Right lobe of liver (tissue), 6 donors: ENCODE data around the gene STPG2. TPM values are rescaled to one million over a fixed set of nuclear protein-coding genes. Genes with fewer than 3 reads are reported as not detected.

ENCODE experiments used
- ATAC-seq, 4 donors: fragments of 200-7000 bp; cut with Tn5 transposase; one replicate each; pipeline ENCODE4 v1.9.1; 2020; ENCODE audit warnings: mild to moderate bottlenecking in 4 of 4, moderate library complexity in 4 of 4
- DNase-seq, 3 donors: peaks; one replicate each; pipeline ENCODE4 v3.0.0-alpha.2; 2020
- H3K27ac ChIP-seq, 3 donors: fragments of 200-600 bp; one replicate each; pipeline ENCODE4 v1.8.0; 2022
- H3K27me3 ChIP-seq, 2 donors: fragments of 200-600 bp; one replicate each; pipeline ENCODE4 v1.8.0; 2022
- H3K36me3 ChIP-seq, 4 donors: fragments of 200-600 bp; sonication (generic) in 1 of 4; one replicate each; pipeline versions ENCODE4 v1.5.1 to v1.8.0; 2017 to 2022; ENCODE audit warnings: control low read depth in 1 of 4
- H3K4me1 ChIP-seq, 4 donors: fragments of 200-600 bp; sonication (generic) in 1 of 4; one replicate each; pipeline versions ENCODE4 v1.5.1 to v1.8.0; 2017 to 2022; ENCODE audit warnings: control low read depth in 1 of 4
- H3K4me3 ChIP-seq, 3 donors: fragments of 200-600 bp; one replicate each; pipeline ENCODE4 v1.8.0; 2022
- H3K9me3 ChIP-seq, 4 donors: fragments of 200-600 bp; sonication (generic) in 1 of 4; one replicate each; pipeline versions ENCODE4 v1.5.1 to v1.8.0; 2017 to 2022; ENCODE audit warnings: control low read depth in 1 of 4
- CTCF ChIP-seq, 4 donors: fragments of 200-600 bp in 3 of 4; fragments of 450-650 bp in 1 of 4; IDR thresholded peaks; one replicate each; pipeline versions ENCODE4 v1.5.1 to v1.8.0; 2016 to 2022; ENCODE audit warnings: antibody characterized with exemption in 4 of 4, mild to moderate bottlenecking in 2 of 4
- POLR2A ChIP-seq: fragments of 450-650 bp; IDR thresholded peaks from one replicate; pipeline ENCODE4 v1.6.1; 2017; ENCODE audit warnings: antibody characterized with exemption, mild to moderate bottlenecking
- WGBS: methylation state at CpG from one replicate; pipeline ENCODE4 v1.1.6; 2018; ENCODE audit warnings: low coverage, low lambda C conversion rate; ENCODE audit not compliant: insufficient coverage; ENCODE audit errors: missing lambda C conversion rate; 5-methylcytosine and 5-hydroxymethylcytosine counted together
- intact Hi-C, 2 donors: fragments of 100-400 bp; cut with DNase I; formaldehyde crosslinking; loops; one replicate each; pipeline versions ENCODE4 v1.11.2 to v1.14.1; 2022
- total RNA-seq, 6 experiments: library from RNA; depleted of rRNA in 2 of 6; stranded (reverse); fragments of >200 nt in 2 of 6; fragmentation: NEBNext Ultra II Directional in 3 of 6; extraction: Animal tissue kit (Norgen Biotek cat#: 25700) in 3 of 6; gene quantifications; one replicate each; pipeline versions ENCODE4 v1.1.0 to v1.2.4, GENCODE V29; 2016 to 2023
- donor health status: DM: no; HTN: yes; CAD: no.
- donor health status: DM: no; HTN: no; CAD: no.
- donor health status: DM: no; HTN: no; CAD: no.
- donor health status: DM: no; HTN: yes; CAD: no.
- donor health status: DM: no; HTN: yes; CAD: no.

The STPG2 gene
- total RNA-seq, 6 experiments from 2014 or later, result 0.25 to 0.46 (median 0.40) TPM; not detected in 2

GRCh38 chr4:97656044-97656720, 487.1 kb downstream of the STPG2 start:
- DNase-seq (no peak), ATAC-seq (no peak)
- intact Hi-C loops, result no loop called here
- Histone ChIP-seq H3K27me3 (no peaks in the 10 kb centered on the region), H3K27ac (no peak overlapping the region), H3K4me1 (no peaks in the 10 kb centered on the region), H3K4me3 (no peak overlapping the region), H3K36me3 (no peaks in the 10 kb centered on the region), H3K9me3 (no peaks in the 10 kb centered on the region)
- WGBS, result 78% methylated on average over 3 of the region's 3 CpGs
- TF ChIP-seq CTCF (IDR thresholded peaks at IDR 0.05) (no peak), POLR2A (no peak)

- Histone ChIP-seq H3K27ac (no peak overlapping the region), H3K4me3 (no peak overlapping the region), H3K27me3 (no peaks in the 10 kb centered on the region), H3K36me3 (no peaks in the 10 kb centered on the region), H3K4me1 (no peaks in the 10 kb centered on the region), H3K9me3 (no peaks in the 10 kb centered on the region)
- TF ChIP-seq POLR2A (no peak), CTCF (IDR thresholded peaks at IDR 0.05) (no peak)
- ATAC-seq (no peak), DNase-seq (no peak)
- intact Hi-C loops, result no loop called here
- 33% methylated on average over 2 of the region's 2 CpGs for WGBS
These were observed 489.6 kb downstream of the STPG2 start for GRCh38 chr4:97653701-97654100.

- ATAC-seq (no peak), DNase-seq (no peak)
- Histone ChIP-seq H3K27ac (no peak overlapping the region), H3K27me3 (no peaks in the 10 kb centered on the region), H3K4me1 (no peaks in the 10 kb centered on the region), H3K9me3 (no peaks in the 10 kb centered on the region), H3K36me3 (no peaks in the 10 kb centered on the region), H3K4me3 (no peak overlapping the region)
- intact Hi-C loops, result no loop called here
- no peak for TF ChIP-seq CTCF (IDR thresholded peaks at IDR 0.05)
- TF ChIP-seq POLR2A, result no peak
These were observed 496.3 kb downstream of the STPG2 start for GRCh38 chr4:97646997-97647396.

GRCh38 chr4:97645071-97645821, 498.0 kb downstream of the STPG2 start:
- no peaks in the 10 kb centered on the region for H3K4me1 ChIP-seq
- no peak for TF ChIP-seq POLR2A
- no peak for TF ChIP-seq CTCF (IDR thresholded peaks at IDR 0.05)
- WGBS, result 60% methylated on average over 2 of the region's 2 CpGs
- H3K27ac ChIP-seq, result no peak overlapping the region
- no peak overlapping the region for H3K4me3 ChIP-seq
- DNase-seq (no peak), ATAC-seq (no peak)
- H3K9me3 ChIP-seq, result no peaks in the 10 kb centered on the region
- intact Hi-C loops, result no loop called here
- no peaks in the 10 kb centered on the region for H3K36me3 ChIP-seq
- no peaks in the 10 kb centered on the region for H3K27me3 ChIP-seq
